Measurements from ENCODE around the gene ALCAM. TPM values are rescaled to one million over a fixed set of nuclear protein-coding genes. Genes with fewer than 3 reads are reported as not detected.

ALCAM gene
- total RNA-seq, 1 experiment from 2014 or later: 0.41 TPM

DNA sequence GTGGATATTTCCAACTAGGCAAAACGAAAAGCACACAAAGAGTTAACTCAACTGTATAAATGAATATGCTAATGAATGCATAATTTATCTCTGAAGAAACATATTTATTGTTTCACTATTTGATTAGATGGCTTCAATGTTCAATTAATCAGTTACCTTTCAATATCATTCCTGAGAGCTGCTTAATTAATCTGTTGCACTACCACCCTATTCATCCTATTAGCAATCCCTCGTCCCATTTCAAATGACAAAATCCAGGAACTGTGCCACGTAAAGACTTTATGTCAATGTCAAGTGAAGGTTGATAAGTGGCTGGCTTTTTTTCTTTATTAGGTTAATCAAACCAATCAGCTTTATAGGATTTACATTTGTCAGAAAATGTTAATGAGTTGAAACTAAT is 82.7 kb downstream of the ALCAM start:
- H3K36me3 Mint-ChIP-seq (ENCODE audit: insufficient read depth, unreplicated experiment): no peaks in the 10 kb centered on the region
- TF ChIP-seq, protein P1, sequence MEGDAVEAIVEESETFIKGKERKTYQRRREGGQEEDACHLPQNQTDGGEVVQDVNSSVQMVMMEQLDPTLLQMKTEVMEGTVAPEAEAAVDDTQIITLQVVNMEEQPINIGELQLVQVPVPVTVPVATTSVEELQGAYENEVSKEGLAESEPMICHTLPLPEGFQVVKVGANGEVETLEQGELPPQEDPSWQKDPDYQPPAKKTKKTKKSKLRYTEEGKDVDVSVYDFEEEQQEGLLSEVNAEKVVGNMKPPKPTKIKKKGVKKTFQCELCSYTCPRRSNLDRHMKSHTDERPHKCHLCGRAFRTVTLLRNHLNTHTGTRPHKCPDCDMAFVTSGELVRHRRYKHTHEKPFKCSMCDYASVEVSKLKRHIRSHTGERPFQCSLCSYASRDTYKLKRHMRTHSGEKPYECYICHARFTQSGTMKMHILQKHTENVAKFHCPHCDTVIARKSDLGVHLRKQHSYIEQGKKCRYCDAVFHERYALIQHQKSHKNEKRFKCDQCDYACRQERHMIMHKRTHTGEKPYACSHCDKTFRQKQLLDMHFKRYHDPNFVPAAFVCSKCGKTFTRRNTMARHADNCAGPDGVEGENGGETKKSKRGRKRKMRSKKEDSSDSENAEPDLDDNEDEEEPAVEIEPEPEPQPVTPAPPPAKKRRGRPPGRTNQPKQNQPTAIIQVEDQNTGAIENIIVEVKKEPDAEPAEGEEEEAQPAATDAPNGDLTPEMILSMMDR (IDR thresholded peaks at IDR 0.05; ENCODE audit: insufficient read depth in 1 of 2, low read depth in 1 of 2, low read length in 1 of 2, severe bottlenecking in 1 of 2, unreplicated experiment in 1 of 2): no peak
- BruUV-seq (replicated peaks): no TSS peak
- POLR2A ChIA-PET: no interaction called here
- H3K27me3 Mint-ChIP-seq (ENCODE audit: insufficient read depth, unreplicated experiment): no peaks in the 10 kb centered on the region
- no peaks in the 10 kb centered on the region for H3K4me1 ChIP-seq
- H3K36me3 ChIP-seq (ENCODE audit: control insufficient read depth, insufficient read depth, low read length): no peaks in the 10 kb centered on the region
- H3K4me3 Mint-ChIP-seq (ENCODE audit: unreplicated experiment): no peak overlapping the region
- H3K27me3 ChIP-seq (replicated peaks; ENCODE audit: control insufficient read depth, insufficient read depth, low read length): no peaks in the 10 kb centered on the region
- no peak overlapping the region for H3K4me3 ChIP-seq (ENCODE audit: low read depth, low read length)
- CTCF ChIA-PET: no interaction called here
- DNase-seq: no peak
- no peaks in the 10 kb centered on the region for H3K4me1 Mint-ChIP-seq (ENCODE audit: low read depth, unreplicated experiment)
- no peak overlapping the region for H3K27ac Mint-ChIP-seq (ENCODE audit: unreplicated experiment)
- no peaks in the 10 kb centered on the region for H3K9me3 Mint-ChIP-seq (ENCODE audit: unreplicated experiment)
- H3K9me3 ChIP-seq: no peaks in the 10 kb centered on the region
- intact Hi-C loops (cut with micrococcal nuclease; ENCODE audit: unreplicated experiment): no loop called here

DNA sequence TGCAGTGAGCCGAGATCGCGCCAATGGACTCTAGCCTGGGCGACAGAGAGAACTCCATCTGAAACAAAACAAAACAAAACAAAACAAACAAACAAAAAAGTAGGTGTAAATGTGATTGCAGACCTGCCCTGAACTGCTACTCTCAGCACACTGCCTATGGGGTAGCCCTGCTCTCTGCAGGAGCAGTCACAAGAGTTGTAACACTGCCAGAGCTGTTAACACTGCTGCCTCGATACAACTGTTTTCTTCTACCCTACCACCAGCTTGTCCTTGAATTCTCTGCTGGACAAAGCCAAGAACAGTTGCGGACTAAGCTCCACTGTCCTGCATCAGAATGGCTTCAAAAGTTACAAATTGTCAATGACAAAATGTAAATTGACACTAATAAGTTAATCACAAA is 89.3 kb downstream of the ALCAM start:
- Mint-ChIP-seq H3K4me3 (ENCODE audit: unreplicated experiment) (no peak overlapping the region), H3K27ac (ENCODE audit: unreplicated experiment) (no peak overlapping the region), H3K36me3 (ENCODE audit: insufficient read depth, unreplicated experiment) (no peaks in the 10 kb centered on the region), H3K4me1 (ENCODE audit: low read depth, unreplicated experiment) (no peaks in the 10 kb centered on the region), H3K9me3 (ENCODE audit: unreplicated experiment) (no peaks in the 10 kb centered on the region), H3K27me3 (ENCODE audit: insufficient read depth, unreplicated experiment) (peaks cover 2% of the 10 kb centered on the region)
- POLR2A ChIA-PET: no interaction called here
- intact Hi-C loops (cut with micrococcal nuclease; ENCODE audit: unreplicated experiment): no loop called here
- no peak for DNase-seq
- Histone ChIP-seq H3K4me1 (no peaks in the 10 kb centered on the region), H3K27me3 (replicated peaks; ENCODE audit: control insufficient read depth, insufficient read depth, low read length) (no peaks in the 10 kb centered on the region), H3K9me3 (no peaks in the 10 kb centered on the region), H3K4me3 (ENCODE audit: low read depth, low read length) (no peak overlapping the region), H3K36me3 (ENCODE audit: control insufficient read depth, insufficient read depth, low read length) (no peaks in the 10 kb centered on the region)
- BruUV-seq (replicated peaks): no TSS peak
- CTCF ChIA-PET: no interaction called here
- TF ChIP-seq, protein P1 (IDR thresholded peaks at IDR 0.05; ENCODE audit: insufficient read depth in 1 of 2, low read depth in 1 of 2, low read length in 1 of 2, severe bottlenecking in 1 of 2, unreplicated experiment in 1 of 2): no peak

- POLR2A ChIA-PET: no interaction called here
- no TSS peak for BruUV-seq (replicated peaks)
Observed at GRCh38 chr3:105458518-105459215, 92.0 kb downstream of the ALCAM start.

More at GRCh38 chr3:105458518-105459215, 92.0 kb downstream of the ALCAM start:
- CTCF ChIA-PET: no interaction called here
- Histone ChIP-seq H3K36me3 (ENCODE audit: control insufficient read depth, insufficient read depth, low read length) (no peaks in the 10 kb centered on the region), H3K27me3 (replicated peaks; ENCODE audit: control insufficient read depth, insufficient read depth, low read length) (no peaks in the 10 kb centered on the region), H3K4me1 (no peaks in the 10 kb centered on the region), H3K9me3 (no peaks in the 10 kb centered on the region), H3K4me3 (ENCODE audit: low read depth, low read length) (no peak overlapping the region)
- no peak for DNase-seq
- peaks cover 2% of the 10 kb centered on the region for H3K27me3 Mint-ChIP-seq (ENCODE audit: insufficient read depth, unreplicated experiment)
- TF ChIP-seq, protein P1 (IDR thresholded peaks at IDR 0.05; ENCODE audit: insufficient read depth in 1 of 2, low read depth in 1 of 2, low read length in 1 of 2, severe bottlenecking in 1 of 2, unreplicated experiment in 1 of 2): no peak
- no peak overlapping the region for H3K4me3 Mint-ChIP-seq (ENCODE audit: unreplicated experiment)
- no peak overlapping the region for H3K27ac Mint-ChIP-seq (ENCODE audit: unreplicated experiment)
- H3K9me3 Mint-ChIP-seq (ENCODE audit: unreplicated experiment): no peaks in the 10 kb centered on the region
- no peaks in the 10 kb centered on the region for H3K36me3 Mint-ChIP-seq (ENCODE audit: insufficient read depth, unreplicated experiment)
- H3K4me1 Mint-ChIP-seq (ENCODE audit: low read depth, unreplicated experiment): no peaks in the 10 kb centered on the region
- intact Hi-C loops (cut with micrococcal nuclease; ENCODE audit: unreplicated experiment): no loop called here
